Stimulated activated CD4-positive, alpha-beta T cell treated with anti-CD3 and anti-CD28 coated beads, Interleukin-15, amount 100 ng/mL, for 48 hours (primary cell): ENCODE results near the gene MCM3AP.

ENCODE experiments used
- DNase-seq, 2 donors: peaks; one replicate each; pipeline ENCODE4 v3.0.0-alpha.2; 2020; ENCODE audit warnings: low read depth in 2 of 2

Gene MCM3AP

GRCh38 chr21:46285206-46285661 lies at the start of gene MCM3AP:
MCM3AP (minus strand) TSS chr21:46285611; CDS start chr21:46285286, 325 bp downstream.
- no peak for DNase-seq

DNA sequence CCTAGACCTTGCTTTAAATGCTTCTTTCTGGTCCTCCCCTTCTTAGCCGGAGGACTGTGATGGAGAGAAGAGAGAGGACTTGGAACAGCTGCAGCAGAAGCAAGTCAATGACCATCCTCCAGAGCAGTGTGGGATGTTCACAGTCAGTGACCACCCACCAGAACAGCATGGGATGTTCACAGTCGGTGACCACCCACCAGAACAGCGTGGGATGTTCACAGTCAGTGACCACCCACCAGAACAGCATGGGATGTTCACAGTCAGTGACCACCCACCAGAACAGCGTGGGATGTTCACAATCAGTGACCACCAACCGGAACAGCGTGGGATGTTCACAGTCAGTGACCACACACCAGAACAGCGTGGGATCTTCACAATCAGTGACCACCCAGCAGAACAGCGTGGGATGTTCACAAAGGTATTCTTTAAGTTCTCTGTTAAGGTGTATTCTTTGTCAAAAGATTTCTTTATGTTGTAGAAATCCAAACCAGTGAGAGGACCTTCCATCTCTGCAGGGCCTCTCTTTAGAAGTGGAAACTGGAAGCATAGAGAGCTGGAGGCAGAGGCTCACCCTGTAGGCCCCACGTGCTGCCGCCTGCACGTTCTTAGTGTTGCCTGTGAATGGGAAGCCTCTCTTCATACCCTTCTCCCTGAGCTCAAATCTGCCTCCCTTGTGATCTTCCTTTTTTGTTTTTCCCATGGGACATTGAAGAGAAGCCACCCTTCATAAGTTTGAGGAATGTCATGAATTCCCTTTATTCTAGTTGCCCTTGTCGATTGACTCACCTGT lies 49.1 kb upstream of the MCM3AP start:
- DNase-seq: no peak

GRCh38 chr21:46329796-46330195 lies 44.4 kb upstream of the MCM3AP start:
- DNase-seq: no peak

GRCh38 chr21:46328151-46328550 lies 42.7 kb upstream of the MCM3AP start:
- DNase-seq: no peak

GRCh38 chr21:46327711-46328110 lies 42.3 kb upstream of the MCM3AP start:
- no peak for DNase-seq

DNA sequence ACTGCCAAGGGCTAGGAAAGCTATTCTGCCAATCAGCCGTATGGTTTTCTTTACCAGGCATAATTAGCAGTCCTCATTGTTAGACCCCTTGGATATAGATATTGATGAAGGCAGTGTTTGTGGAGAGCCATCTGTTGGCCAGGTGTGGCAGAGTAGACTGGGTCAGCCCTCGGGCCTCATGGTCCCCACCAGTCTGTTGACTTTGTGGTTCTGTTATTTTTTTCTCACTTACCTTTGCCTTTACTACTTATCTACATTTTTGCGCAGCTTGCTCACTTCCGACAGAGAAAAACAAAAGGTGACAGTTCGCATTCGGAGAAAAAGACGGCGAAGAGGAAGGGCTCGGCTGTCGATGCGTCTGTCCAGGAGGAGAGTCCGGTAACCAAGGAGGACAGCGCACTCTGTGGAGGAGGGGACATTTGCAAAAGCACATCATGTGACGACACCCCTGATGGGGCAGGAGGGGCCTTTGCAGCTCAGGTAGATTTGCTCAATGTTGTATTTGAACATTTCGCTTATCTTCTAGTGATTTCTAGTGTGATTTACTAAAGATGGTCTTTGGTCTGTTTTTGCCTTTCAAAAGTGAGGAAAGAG lies 40.8 kb upstream of the MCM3AP start:
- no peak for DNase-seq

DNA sequence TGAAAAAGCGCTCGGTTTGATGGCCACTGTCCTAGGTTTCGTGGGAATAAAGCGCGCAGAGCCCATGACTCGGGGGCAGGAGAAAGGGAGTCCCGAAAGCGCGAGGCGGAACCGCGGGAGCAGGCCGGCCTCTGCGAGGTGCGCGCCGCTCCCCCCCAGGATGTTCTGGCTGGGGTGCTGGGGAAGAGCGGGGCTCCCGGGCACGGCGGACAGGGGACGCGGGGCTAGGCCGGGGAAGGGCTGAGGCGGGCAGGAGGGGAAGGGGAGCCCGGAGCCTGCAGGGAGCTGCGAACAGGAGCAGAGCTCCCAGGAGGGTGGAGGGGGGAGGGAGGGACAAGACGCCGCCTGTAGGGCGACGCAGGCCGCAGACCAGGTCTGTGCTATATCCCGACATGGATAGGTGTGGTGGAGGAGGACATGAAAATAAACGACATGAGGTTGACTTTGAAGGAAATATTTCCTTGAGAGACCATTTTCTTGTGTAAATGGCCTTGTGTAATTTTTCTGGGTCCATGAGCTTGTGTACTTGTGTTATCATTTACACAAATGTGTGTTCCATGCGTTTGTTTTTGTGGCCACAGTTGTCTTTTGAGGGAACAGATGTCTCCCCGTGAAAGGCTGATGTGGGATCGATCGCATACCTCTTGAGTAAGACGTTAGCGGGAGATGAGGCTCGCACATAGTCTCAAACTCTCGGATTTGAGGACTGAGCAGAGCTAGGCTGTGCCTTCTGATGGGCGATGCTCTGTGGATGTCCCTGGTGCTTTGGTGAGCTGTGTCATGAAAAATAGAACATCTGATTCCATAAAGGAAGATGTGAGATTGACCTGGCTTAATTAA lies 39.9 kb upstream of the MCM3AP start:
- peak in 1 of 2 donors; percentile 27 for DNase-seq

GRCh38 chr21:46324390-46325072 lies 39.1 kb upstream of the MCM3AP start:
- DNase-seq: peak; percentile 80 to 83

- DNase-seq: peak; percentile 95
Observed at GRCh38 chr21:46323710-46324389, 38.4 kb upstream of the MCM3AP start, which contains the start of the genes C21orf58 and PCNT. C21orf58 (minus strand) TSS chr21:46323870; CDS start chr21:46322738, 1,132 bp downstream. PCNT (plus strand) TSS chr21:46324156; CDS start chr21:46324229, 73 bp downstream.

DNA sequence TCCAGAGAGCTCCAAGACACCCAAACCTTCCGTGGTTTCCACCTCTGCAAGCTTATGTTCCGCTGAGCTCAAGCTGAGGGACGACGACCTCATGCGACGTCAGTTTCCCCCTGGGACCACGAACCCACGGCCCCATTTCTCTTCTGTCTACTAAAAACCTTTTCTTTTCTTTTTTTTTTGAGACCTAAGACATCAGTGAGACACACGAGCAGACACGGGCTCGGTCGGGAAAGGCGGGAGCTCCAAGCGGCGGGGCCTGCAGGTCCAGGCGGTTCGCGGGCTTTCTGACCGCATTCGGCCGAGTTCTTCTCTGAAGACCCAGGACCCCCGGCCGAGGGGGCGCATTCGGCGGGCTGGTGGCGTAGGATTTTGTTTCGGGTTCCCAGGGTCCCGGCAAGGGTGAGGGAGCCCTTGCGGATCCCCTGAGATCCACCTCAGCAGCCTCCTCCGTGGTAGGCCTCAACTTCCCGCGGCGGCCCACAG lies 37.9 kb upstream of the MCM3AP start:
- no peak for DNase-seq

- no peak for DNase-seq
Observed at GRCh38 chr21:46322351-46323226, 37.2 kb upstream of the MCM3AP start.

DNA sequence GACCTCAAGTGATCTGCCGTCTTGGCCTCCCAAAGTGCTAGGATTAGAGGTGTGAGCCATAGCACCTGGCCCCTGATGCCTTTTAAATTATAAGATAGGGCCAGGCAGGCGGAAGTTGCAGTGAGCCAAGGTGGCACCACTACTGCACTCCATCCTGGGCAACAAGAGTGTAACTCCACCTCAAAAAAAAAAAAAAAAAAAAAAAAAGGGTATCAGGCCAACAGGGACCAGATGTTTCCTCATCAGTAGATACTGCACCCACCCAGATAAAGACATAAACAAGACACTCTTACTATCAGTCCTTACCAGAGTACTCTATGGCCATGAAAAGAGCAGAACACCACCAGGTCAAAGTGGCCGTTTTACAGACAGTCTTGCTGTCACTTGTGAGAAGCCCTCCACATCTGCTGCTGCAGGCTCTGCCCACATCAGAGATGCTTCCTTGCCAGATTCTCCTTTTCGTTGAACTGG lies 35.0 kb upstream of the MCM3AP start:
- no peak for DNase-seq

DNA sequence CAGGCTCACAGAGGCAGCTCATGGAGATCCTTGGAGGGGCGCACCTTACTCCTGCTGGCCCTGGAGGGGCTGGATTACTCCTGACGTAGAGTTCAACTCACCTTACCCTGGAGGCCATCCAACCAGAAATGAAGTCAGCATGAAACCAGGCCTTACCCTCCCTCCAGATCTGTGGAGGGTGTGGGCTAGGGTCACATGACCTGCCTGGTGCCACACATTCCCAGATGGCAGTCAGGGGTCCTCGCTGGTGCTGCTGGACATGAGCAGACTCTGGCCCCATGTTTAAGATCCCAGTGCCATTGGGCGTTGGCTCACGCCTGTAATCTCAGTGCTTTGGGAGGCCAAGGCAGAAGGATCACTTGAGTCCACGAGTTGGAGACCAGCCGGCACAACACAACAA lies 33.8 kb upstream of the MCM3AP start:
- DNase-seq: no peak

GRCh38 chr21:46318464-46318845 lies 33.0 kb upstream of the MCM3AP start:
- no peak for DNase-seq

DNA sequence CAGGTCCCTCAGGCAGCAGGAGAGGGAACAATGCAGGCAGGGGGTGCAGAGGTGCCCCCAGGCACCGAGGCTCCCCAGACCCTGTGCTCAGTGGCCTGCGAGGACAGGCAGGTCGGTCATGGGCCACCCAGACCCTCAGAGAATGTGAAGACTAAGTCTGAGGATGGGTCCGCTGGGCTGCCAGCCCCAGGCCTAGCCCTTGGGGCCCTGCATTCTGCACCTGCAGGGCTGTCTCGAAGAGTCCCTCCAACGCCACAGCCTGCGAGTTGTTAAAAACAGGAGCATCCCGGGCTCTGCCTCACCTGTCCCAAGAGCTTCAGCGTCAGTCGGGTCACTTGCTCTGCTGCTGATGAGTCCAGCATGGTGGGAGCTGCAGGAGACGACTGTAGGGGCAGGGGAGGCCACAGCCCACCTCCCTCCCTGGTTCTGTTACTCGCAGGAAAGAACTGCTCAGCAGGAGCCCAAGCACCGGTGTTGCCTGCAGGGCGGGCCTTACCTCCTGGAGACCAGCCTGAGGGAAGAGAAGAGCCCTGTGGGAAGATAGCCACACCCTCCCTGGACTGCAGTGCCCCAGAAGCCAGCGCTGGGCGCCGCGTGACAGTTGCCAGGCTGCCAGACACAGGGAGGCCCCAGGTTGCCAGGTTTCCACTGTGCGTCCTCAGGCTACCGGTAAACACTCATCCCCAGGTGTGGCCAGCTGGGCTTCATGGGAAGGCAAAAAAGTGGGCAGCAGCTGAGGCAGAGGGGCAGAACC lies 32.5 kb upstream of the MCM3AP start:
- no peak for DNase-seq

DNA sequence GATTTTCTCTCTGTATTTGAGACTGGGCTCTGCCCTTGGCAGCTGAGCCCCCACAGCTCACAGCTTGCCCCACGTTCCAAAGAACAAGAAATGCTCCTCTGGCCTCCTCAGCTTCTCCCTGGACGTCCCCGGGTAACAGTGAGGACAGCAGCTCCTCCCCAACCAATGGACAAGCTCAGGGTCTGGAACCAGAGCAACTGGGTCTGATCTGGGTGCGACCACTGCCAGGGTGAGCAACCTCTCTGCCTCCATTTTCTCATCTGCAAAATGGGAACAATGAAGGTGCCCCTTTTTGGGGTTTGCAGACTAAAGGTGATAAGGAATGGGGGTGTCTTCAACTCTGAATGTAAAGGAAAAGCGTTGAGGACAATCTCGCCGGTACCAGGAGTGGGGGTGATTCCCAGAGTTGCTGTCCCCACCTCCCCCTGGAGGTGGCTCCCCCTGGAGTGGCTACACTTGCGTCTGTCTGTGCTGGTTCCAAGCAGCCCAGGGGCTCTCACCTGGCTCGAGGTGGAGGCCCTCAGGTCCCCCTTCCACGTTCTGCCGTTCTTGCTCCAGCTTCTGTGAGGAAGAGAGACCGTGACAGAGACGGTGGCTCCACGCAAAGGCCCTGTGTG lies 31.4 kb upstream of the MCM3AP start:
- no peak for DNase-seq

DNA sequence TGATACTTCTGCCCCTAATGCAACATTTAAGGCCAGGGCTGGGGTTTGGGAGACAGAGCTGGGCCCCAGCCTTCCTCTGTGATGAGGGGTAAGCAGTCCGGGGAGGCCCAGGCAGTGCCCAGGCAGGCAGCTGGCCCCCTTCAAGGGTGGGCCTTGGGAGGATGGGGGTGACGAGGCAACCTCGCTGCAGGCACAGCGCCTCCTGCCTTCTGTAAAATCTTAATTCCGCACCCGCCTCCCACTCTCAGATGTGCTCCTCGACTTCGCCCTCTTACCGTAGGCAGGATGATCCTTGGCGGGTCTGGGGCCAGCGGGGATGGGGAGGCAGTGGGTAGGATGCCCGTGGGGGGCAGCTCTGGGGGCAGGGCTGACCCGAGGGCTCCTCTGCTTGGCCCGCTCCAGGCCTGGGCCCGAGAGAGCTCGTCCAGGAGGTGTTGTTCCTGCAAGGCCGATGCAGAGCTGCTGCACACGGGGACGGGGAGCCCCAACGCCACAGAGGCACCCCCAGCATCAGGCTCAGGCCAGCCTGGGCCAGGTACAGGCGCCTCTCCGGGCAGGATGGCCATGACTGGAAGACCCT lies 29.1 kb upstream of the MCM3AP start:
- DNase-seq: no peak

DNA sequence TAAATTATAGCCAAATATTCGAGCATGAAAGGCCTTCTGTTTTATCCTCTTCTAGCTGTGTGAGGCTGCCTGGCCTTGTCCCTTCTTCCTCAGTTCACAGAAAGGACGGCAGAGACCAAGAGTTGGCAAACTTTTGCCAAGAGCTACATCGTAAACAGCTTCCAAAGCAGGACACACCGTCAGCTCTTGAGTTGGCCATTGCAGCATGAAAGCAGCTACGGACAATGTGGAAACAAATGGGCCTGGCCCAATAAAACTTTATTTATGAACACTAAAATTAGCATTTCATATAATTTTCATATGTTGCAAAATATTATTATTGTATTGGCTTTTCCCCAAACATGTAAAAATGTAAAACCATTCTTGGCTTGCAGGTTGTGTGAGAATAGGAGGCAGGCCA lies 27.5 kb upstream of the MCM3AP start:
- DNase-seq: no peak
